Measurements from ENCODE around the gene CYBA.

The CYBA gene

GRCh38 chr16:88647178-88648070 is 3.4 kb downstream of the CYBA start:
- no peak for DNase-seq (ENCODE audit: low read depth in 1 of 2, low spot score in 1 of 2)

GRCh38 chr16:88646345-88647034 is 4.4 kb downstream of the CYBA start:
- no peak for DNase-seq (ENCODE audit: low read depth in 1 of 2, low spot score in 1 of 2)

DNA sequence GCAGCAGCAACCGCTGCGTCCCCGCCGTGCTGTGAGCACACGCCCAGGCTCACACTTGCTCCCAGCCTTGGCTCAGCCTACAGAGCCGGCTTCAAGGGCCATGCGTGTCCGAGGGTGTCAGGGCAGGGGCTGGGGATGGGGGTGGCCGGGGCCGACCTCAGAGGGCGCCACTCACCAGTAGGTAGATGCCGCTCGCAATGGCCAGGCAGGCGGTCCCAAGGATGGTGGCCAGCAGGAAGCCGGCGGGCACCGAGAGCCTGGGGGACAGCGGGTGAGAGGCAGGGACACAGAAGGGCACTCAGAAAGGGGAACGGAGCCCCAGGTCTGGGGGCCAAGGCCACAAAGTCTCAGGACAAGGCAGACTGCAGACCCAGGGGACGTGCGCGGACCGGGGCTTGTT is 4.9 kb downstream of the CYBA start:
- DNase-seq (ENCODE audit: low read depth in 1 of 2, low spot score in 1 of 2): no peak

- no peak for DNase-seq (ENCODE audit: low read depth in 1 of 2, low spot score in 1 of 2)
Measured at GRCh38 chr16:88645455-88645854, 5.4 kb downstream of the CYBA start.

DNA sequence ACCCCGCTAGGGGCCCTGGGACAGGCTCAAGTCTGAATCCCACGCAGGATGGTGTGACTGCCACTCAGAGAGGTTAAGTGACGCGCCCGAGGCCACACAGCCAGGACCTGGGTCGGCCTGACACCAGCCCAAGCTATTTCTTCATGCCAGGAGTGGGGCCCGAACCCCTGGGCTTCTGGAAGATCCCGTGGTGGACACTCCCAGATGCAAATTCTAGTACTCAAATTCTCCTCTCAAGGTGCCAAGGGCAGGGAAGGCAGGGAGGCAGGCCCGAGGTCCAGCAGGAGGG is 7.3 kb downstream of the CYBA start:
- DNase-seq (ENCODE audit: low read depth in 1 of 2, low spot score in 1 of 2): no peak

GRCh38 chr16:88642881-88643643 is 7.8 kb downstream of the CYBA start:
- no peak for DNase-seq (ENCODE audit: low read depth in 1 of 2, low spot score in 1 of 2)

DNA sequence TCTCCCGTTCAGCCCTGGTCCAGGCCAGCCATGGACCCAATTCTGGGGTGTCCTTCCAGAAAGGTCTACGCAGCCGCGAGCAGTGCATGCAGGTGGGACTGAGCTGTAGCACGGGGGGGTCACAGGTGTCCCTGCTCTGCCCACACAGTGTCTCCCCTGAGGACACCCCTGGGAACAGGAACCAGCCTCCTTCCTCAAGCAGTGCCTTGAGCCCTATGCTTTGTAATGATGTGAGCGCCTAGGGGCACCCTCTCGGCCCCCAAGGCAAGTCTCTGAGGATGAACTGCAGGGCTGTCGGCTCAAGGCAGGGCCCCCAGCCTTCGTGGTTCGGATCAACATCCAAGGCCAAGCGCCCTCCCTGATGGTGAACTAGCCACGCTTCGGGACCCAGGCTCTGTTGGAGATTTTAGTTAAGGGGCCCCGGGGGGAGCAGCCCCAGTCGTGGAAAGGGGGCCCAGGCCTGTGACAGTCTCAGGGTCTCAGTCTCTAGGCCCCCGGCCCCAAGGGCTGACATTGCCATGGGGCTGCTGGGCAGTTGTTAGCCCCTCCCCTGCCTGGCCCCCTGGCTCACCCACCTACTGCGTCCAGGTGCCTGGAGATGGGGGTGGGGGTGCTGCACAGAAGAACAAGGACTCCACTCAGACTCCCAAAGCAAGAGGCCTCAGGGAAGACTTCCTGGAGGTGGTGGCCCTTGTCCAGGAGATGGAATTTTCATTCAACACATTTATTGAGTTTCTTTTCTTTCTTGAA is 10.2 kb downstream of the CYBA start:
- DNase-seq (ENCODE audit: low read depth in 1 of 2, low spot score in 1 of 2): no peak

DNA sequence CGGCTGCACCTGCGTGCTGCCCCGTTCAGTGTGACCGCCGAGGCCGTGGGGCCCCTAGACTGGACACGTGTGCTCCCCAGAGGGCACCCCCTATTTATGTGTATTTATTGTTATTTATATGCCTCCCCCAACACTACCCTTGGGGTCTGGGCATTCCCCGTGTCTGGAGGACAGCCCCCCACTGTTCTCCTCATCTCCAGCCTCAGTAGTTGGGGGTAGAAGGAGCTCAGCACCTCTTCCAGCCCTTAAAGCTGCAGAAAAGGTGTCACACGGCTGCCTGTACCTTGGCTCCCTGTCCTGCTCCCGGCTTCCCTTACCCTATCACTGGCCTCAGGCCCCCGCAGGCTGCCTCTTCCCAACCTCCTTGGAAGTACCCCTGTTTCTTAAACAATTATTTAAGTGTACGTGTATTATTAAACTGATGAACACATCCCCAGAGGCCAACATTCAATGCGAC is 10.8 kb downstream of the CYBA start:
- DNase-seq (ENCODE audit: low read depth in 1 of 2, low spot score in 1 of 2): no peak

GRCh38 chr16:88639231-88640038 is 11.4 kb downstream of the CYBA start:
- no peak for DNase-seq (ENCODE audit: low read depth in 1 of 2, low spot score in 1 of 2)

GRCh38 chr16:88638323-88639230 is 12.3 kb downstream of the CYBA start, which contains the start of gene IL17C:
Gene IL17C, plus strand, starts transcription at chr16:88638572. Its CDS starts 70 bp downstream, at chr16:88638642.
- no peak for DNase-seq (ENCODE audit: low read depth in 1 of 2, low spot score in 1 of 2)

GRCh38 chr16:88636488-88637265 is 14.2 kb downstream of the CYBA start:
- no peak for DNase-seq (ENCODE audit: low read depth in 1 of 2, low spot score in 1 of 2)

DNA sequence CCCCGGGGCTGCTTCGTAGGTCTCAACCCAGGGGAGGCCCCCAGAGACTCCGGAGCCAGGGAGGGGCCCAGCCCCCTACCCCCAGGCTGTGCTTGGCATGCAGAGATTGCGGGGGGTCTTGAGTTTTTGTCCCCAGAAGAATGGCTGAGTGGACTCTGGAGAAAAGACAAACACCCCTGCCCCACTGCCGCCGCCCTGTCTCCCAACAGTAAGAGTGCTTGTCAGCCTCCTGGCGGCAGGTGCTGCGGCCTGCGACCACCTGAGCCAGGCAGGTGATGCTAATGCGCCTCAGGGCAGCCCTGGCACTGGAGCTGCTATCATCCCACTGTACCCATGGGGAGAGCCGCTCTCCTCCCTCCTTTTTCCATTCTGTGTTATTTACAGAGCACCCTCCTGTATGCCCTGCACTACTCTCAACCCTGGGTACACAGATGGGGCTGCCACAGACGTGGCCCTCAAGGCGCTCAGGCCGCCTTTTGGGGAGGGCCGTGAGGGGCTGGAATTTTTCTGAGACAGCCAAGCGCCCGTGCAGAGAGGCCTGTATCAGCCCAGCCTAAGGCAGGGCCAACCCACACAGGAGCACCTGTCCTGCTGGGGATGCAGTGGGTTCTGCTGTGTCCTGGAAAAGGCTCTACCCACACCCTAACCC is 15.1 kb downstream of the CYBA start:
- no peak for DNase-seq (ENCODE audit: low read depth in 1 of 2, low spot score in 1 of 2)

DNA sequence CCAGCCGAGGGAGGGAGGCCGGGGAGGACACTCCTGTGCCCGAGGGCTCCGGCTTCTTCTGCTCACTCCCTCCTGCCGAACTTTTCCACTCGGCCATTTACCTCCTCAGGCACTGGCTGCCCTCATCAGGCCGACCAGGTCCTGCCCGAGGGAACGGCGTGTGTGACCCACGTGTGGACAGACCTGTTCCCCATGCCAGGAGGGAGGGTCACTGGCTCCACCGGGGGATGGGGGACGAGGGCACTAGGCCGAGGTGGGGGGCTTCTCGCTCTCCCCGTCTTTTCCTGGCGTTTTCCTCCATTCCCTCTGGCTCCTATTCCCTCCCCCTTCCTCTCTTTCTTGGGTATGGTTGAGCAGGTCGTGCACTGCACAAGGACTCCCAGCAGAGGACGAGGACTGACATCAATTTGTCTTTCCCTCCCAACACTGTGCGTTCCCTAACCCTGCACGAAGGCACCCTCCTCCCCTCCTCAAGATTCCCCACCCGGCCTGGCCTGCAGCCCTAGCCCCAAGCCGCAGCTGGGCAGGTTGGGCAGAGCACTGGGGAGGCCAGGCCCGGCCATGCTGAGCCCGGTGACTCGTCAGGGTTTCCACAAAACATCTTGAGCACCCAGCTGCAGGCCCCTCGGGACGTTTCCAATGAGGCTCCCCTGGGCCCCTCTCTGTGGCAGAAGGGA is 15.7 kb downstream of the CYBA start:
- no peak for DNase-seq (ENCODE audit: low read depth in 1 of 2, low spot score in 1 of 2)

- DNase-seq (ENCODE audit: low read depth in 1 of 2, low spot score in 1 of 2): no peak
Measured at GRCh38 chr16:88634141-88634993, 16.5 kb downstream of the CYBA start.

DNA sequence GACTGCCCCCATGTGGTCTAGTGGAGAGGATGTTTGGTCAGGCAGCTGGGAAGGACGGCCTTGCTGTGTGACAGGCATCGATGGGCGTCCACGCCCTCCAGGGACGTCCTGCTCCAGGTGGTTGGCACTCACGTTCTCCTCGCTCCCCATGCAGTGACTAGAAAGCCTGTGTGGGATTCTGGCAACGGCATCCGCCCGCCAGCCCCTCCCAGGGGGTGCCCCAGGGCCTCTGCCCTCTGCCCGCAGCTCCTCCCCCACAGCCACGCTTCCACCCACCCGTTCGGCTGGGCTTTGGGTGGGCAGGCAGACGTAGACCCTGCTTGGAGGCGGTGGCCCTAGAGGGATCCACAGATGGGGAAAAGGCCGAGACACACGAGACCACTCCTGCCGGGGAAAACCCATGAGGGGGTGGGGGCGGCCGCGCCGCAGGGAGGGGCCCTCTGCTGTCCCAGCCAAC is 17.1 kb downstream of the CYBA start:
- peak; percentile 18 to 35 for DNase-seq (ENCODE audit: low read depth in 1 of 2, low spot score in 1 of 2)

- DNase-seq (ENCODE audit: low read depth in 1 of 2, low spot score in 1 of 2): no peak
Measured at GRCh38 chr16:88632587-88632930, 18.3 kb downstream of the CYBA start.

All from activated T-helper 1 cell treated with anti-CD3 and anti-CD28 coated beads, Interleukin-2, amount 50 U/mL, for 16 hours (primary cell).